Stomach smooth muscle (tissue), 2 donors: ENCODE measurements around the gene NOXA1.
A peak's percentile ranks its signal among the peaks of the same experiment; 100 is the strongest.

Experiments
- H3K27ac ChIP-seq: one replicate; pipeline ENCODE4 v1.7.0; 2013; ENCODE audit warnings: mild to moderate bottlenecking, low read length, inconsistent platforms
- H3K27me3 ChIP-seq, 2 donors: one replicate each; pipeline ENCODE4 v1.7.0; 2013; ENCODE audit warnings: low read length in 2 of 2; ENCODE audit not compliant: insufficient read depth in 2 of 2, control insufficient read depth in 1 of 2
- H3K36me3 ChIP-seq, 2 donors: one replicate each; pipeline ENCODE4 v1.7.0; 2013; ENCODE audit warnings: low read length in 2 of 2; ENCODE audit not compliant: control insufficient read depth in 2 of 2, insufficient read depth in 2 of 2
- H3K4me1 ChIP-seq: one replicate; pipeline ENCODE4 v1.7.0; 2013; ENCODE audit warnings: low read length; ENCODE audit not compliant: control insufficient read depth, insufficient read depth
- H3K4me3 ChIP-seq, 2 donors: one replicate each; pipeline ENCODE4 v1.7.0; 2013; ENCODE audit warnings: low read length in 2 of 2
- H3K9ac ChIP-seq, 2 donors: one replicate each; pipeline ENCODE4 v1.7.0; 2013; ENCODE audit warnings: low read length in 2 of 2, mild to moderate bottlenecking in 1 of 2
- H3K9me3 ChIP-seq, 2 donors: one replicate each; pipeline ENCODE4 v1.7.0; 2013; ENCODE audit warnings: low read length in 2 of 2; ENCODE audit not compliant: control insufficient read depth in 2 of 2
- donor health status: healthy.
- donor health status: Pancreatic carcinoma.

The NOXA1 gene

DNA sequence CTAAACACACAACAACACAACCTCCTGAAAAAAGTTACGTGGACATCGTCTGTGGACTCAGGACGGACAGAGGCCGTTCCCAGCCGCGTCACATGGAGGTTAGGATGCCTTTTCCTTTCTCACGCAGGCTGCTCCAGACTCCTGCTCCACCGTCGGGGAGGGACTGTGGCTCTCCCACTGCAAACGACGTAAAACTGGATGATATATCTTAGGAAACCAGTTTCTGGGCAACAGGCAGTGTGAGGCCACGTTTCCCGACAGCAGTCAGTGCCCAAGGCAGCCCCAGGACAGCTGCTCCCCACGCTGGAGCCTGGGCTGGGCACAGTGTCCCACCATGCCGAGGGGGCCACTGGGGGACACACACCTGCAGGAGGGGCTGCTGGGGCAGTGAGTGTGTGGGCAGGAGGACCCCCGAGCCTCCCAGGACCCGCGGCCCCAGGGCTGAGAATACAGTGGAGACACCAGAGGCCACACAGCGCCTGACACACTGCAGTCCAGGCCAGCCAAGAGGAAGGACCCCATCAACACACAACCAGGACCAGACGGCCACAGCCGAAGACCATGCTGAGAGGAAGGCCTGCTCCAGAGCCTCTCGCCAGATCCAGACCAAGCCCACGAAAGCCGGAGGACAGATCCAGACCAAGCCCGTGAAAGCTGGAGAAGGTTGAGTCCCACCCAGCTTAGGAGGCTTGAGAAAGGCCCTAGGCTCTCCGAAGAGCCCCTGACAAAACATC is 26.4 kb upstream of the NOXA1 start:
- Histone ChIP-seq H3K4me3 (no peak overlapping the region), H3K9me3 (peaks cover 0 to 4% of the 10 kb centered on the region in 2 donors), H3K36me3 (peaks cover 0 to 7% of the 10 kb centered on the region in 2 donors), H3K4me1 (no peaks in the 10 kb centered on the region), H3K27ac (no peak overlapping the region), H3K27me3 (no peaks in the 10 kb centered on the region), H3K9ac (no peak overlapping the region)

DNA sequence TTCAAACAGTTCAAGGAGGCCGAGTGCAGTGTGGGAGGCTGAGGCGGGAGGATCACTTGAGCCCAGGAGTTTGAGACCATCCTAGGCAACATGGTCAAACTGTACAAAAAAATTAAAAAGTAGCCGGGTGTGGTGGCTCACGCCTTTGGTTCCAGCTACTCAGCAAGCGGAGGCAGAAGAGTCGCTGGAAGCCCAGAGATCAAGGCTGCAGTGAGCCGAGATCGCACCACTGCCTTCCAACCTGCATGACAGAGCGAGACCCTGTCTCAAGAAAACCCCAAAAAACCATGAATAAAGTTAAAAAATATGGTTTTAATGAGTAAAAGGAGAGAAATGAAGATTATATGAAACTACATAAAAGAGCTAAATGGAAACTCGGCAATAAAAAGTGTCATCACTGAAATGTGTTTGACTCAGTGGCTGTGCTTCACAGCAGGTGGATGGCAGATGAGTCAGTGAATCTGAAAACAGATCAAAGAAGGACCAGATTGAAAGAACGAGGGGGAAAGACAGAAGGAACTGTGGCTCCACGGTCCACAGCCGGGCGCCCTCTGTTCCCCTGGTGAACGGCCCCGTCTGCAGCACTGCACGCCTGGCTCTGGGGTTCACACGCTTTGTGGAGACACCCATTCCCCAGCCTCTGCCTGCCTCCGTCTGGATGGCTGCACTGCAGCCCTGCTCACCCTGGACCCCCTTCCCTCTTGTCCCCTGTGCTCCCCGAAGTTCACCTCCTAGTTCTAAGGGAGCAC is 25.3 kb upstream of the NOXA1 start:
- Histone ChIP-seq H3K36me3 (peaks cover 0 to 5% of the 10 kb centered on the region in 2 donors), H3K4me1 (no peaks in the 10 kb centered on the region), H3K9me3 (peaks cover 0 to 4% of the 10 kb centered on the region in 2 donors), H3K27me3 (no peaks in the 10 kb centered on the region), H3K4me3 (no peak overlapping the region), H3K27ac (no peak overlapping the region), H3K9ac (no peak overlapping the region)

DNA sequence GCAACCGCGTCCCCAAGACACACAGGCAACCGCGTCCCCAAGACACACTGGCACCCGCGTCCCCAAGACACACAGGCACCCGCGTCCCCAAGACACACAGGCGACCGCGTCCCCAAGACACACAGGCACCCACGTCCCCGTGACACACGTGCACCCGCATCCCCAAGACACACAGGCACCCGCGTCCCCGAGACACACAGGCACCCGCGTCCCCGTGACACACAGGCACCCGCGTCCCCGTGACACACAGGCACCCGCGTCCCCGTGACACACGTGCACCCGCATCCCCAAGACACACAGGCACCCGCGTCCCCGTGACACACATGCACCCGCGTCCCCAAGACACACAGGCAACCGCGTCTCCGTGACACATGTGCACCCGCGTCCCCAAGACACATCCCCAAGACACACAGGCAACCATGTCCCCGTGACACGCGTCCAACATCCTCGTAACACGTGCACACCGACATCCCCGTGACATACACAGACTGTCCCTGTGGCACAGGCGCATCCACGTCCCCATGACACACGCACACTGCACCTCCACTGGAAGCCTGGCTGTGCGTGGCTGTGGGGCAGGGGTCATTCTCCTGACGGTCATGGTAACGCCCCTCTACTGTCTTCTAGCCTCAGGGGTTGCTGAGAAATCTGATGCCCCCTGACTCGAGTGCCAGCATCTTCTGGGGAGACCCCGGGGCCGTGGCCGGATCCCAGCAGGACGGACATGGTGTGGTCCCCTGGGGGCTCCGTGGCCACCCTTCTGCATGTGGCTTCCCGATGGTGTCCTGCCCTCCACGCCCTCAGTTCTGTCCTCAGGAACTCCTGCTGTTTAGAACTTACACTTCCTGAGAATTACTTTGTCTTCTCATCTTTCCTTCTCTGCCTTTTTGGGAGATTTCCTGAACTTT is 24.4 kb upstream of the NOXA1 start:
- no peaks in the 10 kb centered on the region for H3K4me1 ChIP-seq
- H3K4me3 ChIP-seq: no peak overlapping the region
- H3K36me3 ChIP-seq: peaks cover 0 to 5% of the 10 kb centered on the region in 2 donors
- H3K27ac ChIP-seq: no peak overlapping the region
- no peaks in the 10 kb centered on the region for H3K27me3 ChIP-seq
- no peak overlapping the region for H3K9ac ChIP-seq
- peaks cover 0 to 4% of the 10 kb centered on the region in 2 donors for H3K9me3 ChIP-seq

DNA sequence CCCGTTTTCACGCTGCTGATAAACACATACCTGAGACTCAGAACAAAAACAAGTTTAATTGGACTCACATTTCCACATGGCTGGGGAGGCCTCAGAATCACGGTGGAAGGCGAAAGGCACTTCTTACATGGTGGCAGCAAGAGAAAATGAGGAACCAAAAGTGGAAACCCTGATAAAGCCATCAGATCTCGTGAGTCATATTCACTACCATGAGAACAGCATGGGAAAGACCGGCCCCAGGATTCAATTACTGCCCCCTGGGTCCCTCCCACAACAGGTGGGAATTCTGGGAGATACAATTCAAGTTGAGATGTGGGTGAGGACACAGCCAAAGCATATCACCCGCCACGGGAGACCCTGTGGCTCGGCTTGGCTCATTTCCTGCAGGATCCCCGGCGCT is 20.4 kb upstream of the NOXA1 start:
- Histone ChIP-seq H3K27me3 (peaks cover 0 to 2% of the 10 kb centered on the region in 2 donors), H3K9ac (no peak overlapping the region), H3K4me3 (no peak overlapping the region), H3K4me1 (peaks cover 13% of the 10 kb centered on the region), H3K9me3 (no peaks in the 10 kb centered on the region), H3K27ac (no peak overlapping the region), H3K36me3 (no peaks in the 10 kb centered on the region)

DNA sequence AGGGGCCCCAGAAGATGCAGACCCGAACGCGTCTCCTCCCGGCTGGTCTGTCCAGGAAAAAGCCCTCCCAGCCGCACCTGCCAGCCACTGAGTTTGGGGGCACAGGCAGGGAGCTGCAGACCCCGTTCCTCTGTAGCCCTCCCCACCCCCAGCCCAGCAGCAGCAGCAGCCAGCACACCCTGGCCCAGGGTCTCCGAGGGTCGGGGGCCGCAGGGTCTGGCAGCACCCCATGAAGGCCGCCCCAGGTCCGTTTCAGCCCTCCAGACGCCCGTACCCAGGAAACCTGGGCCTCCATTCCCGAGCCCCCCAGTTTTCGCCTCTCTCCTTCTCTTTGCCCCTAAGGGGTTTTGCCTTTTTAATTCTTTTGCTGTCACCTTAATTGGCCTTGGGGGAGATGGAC is 19.9 kb upstream of the NOXA1 start:
- Histone ChIP-seq H3K9ac (no peak overlapping the region), H3K27me3 (peaks cover 0 to 2% of the 10 kb centered on the region in 2 donors), H3K9me3 (no peaks in the 10 kb centered on the region), H3K4me1 (peaks cover 13% of the 10 kb centered on the region), H3K27ac (no peak overlapping the region), H3K4me3 (no peak overlapping the region), H3K36me3 (no peaks in the 10 kb centered on the region)

DNA sequence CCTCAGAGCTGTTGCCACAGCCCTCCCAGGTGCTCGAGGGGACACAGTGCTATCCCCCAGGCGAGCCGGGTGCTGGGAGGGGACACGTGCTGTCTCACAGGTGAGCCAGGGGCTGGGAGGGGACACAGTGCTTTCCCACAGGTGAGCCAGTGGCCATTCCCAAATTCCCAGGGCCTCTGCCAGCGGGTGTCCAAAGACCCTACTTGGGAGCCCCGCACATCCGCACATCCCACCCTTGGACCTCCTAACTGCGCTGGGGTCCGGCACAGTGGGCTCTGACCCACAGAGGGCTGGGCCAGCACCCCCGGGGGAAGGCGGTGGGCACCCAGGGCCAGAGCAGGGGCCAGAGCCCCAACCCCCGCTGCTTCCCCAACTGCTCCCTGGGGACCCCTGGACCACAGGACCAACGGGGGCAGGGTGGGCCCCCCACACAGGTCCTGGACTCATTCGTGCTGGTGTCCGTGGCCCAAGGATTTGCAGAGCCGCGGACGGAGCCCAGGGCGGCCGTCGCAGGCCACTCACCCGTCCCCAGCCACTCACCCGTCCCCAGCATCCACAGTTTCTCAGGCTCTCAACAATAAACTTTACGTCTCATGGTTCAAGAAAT is 18.1 kb upstream of the NOXA1 start:
- Histone ChIP-seq H3K4me1 (peaks cover 13% of the 10 kb centered on the region), H3K9ac (no peak overlapping the region), H3K9me3 (no peaks in the 10 kb centered on the region), H3K36me3 (no peaks in the 10 kb centered on the region), H3K4me3 (no peak overlapping the region), H3K27ac (no peak overlapping the region), H3K27me3 (peaks cover 0 to 2% of the 10 kb centered on the region in 2 donors)

DNA sequence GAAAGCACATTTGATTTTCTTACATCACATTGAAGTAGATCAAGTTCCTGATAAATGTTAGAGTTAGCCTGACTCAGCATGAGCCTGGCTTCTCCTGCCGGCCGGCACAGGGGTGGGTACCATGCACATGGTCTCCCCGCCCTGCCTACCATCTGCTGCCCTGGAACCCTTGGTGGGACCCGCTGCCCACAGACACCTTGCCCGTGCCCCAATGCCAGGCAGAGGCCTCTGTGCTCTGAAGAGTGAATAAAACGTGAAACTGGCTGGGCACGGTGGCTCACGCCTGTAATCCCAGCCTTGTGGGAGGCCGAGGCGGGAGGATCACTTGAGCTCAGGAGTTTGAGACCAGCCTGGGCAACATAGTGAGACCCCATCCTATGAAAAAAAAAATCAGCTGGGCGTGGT is 17.5 kb upstream of the NOXA1 start:
- Histone ChIP-seq H3K9ac (no peak overlapping the region), H3K27ac (no peak overlapping the region), H3K36me3 (no peaks in the 10 kb centered on the region), H3K9me3 (no peaks in the 10 kb centered on the region), H3K4me1 (peaks cover 13% of the 10 kb centered on the region), H3K4me3 (no peak overlapping the region), H3K27me3 (peaks cover 0 to 2% of the 10 kb centered on the region in 2 donors)

DNA sequence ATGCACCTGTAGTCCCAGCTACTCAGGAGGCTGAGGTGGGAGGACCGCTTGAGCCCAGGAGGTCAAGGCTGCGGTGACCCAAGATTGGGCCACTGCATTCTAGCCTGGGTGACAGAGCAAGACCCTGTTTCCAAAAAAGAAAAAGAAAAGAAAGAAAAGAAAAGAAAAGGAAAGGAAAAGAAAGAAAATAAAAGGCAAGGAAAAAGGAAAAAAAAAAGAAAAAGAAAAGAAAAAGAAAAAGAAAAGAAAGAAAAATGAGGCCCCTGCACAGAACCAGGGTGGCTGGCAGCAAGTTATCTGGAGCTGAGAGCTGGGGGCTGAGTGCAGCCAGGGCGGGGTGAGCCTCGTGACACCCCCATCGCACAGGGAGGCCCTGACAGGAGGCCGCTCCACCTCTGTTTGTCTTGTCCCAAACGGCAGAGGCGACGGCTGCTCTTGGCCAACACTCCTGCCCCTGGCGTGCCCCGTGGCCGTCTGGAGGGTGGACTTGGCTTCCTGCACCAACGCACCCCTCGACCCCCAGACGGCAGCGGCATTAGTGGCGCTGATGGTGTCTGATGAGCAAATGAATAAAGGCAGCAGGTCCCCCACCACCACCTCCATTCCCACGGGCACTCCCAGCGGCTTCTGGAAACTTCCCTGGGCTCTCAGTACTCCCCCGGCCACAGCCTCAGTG is 17.0 kb upstream of the NOXA1 start:
- no peaks in the 10 kb centered on the region for H3K9me3 ChIP-seq
- H3K36me3 ChIP-seq: no peaks in the 10 kb centered on the region
- no peak overlapping the region for H3K9ac ChIP-seq
- peaks cover 13% of the 10 kb centered on the region for H3K4me1 ChIP-seq
- H3K27me3 ChIP-seq: peaks cover 0 to 2% of the 10 kb centered on the region in 2 donors
- no peak overlapping the region for H3K27ac ChIP-seq
- H3K4me3 ChIP-seq: peak overlapping the region in 1 of 2 donors; percentile 61

DNA sequence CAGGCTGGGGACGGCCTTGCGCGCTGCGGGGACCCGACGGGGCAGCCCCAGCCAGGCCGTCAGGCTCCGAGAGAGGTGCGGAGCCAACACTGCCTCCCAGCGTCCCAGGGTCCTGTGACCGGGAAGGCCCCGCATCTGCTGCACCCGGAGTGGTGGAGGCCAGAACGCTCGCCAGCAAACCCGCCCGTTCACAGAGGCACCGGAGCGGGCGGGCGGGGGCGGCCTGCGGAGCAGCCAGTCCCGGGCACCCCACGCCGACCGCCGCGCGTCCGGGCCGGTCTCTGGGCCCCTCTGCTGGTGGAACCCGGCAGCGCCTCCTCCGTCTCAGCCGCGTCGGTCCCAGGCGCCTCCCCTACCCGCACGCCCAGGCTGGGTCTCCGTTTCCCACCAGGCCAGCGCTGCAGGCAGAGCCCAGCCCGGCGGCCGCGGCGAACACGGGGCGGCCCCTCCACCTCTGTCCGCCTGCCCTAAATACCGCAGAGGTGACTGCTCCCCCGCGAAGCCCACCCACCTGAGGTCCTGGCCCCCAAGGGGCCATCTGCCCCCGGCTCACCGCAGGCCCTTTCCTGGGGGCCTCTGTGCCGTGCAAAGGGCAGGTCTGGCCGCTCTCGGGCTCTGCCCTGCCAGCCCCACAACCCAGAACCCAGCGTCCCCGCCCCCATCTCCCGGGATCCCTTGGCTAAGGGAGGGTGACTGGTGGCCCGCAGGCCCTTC is 16.2 kb upstream of the NOXA1 start:
- Histone ChIP-seq H3K36me3 (no peaks in the 10 kb centered on the region), H3K4me1 (peaks cover 14% of the 10 kb centered on the region), H3K9me3 (no peaks in the 10 kb centered on the region), H3K27ac (no peak overlapping the region), H3K9ac (no peak overlapping the region), H3K27me3 (peaks cover 0 to 2% of the 10 kb centered on the region in 2 donors), H3K4me3 (peak overlapping the region in 1 of 2 donors; percentile 61)
